Mucosa of rectum (tissue), 2 donors: ENCODE data around the gene LAMC3.
"Not testable (repeated sequence)": the region's sequence is repeated elsewhere in the genome, so short reads cannot be mapped to it uniquely, and the experiment has no call there.

Source experiments
- H3K27ac ChIP-seq, 2 donors: one replicate each; pipeline ENCODE4 v1.7.0; 2013; ENCODE audit warnings: inconsistent platforms in 2 of 2, low read depth in 2 of 2, low read length in 2 of 2
- H3K27me3 ChIP-seq, 2 donors: one replicate each; pipeline ENCODE4 v1.7.0; 2013; ENCODE audit warnings: low read length in 2 of 2; ENCODE audit not compliant: control insufficient read depth in 2 of 2, insufficient read depth in 2 of 2
- H3K36me3 ChIP-seq, 2 donors: one replicate each; pipeline ENCODE4 v1.7.0; 2013; ENCODE audit warnings: low read length in 2 of 2; ENCODE audit not compliant: control insufficient read depth in 2 of 2, insufficient read depth in 2 of 2
- H3K4me1 ChIP-seq, 2 donors: one replicate each; pipeline ENCODE4 v1.7.0; 2013; ENCODE audit warnings: low read length in 2 of 2, mild to moderate bottlenecking in 1 of 2; ENCODE audit not compliant: control insufficient read depth in 2 of 2, insufficient read depth in 2 of 2
- H3K4me3 ChIP-seq, 2 donors: one replicate each; pipeline ENCODE4 v1.7.0; 2013; ENCODE audit warnings: low read length in 2 of 2
- H3K9ac ChIP-seq, 2 donors: one replicate each; pipeline ENCODE4 v1.7.0; 2013; ENCODE audit warnings: low read length in 2 of 2, low read depth in 1 of 2, mild to moderate bottlenecking in 1 of 2
- H3K9me3 ChIP-seq, 2 donors: one replicate each; pipeline ENCODE4 v1.7.0; 2013; ENCODE audit warnings: low read length in 2 of 2; ENCODE audit not compliant: control insufficient read depth in 2 of 2
- donor health status: healthy.
- donor health status: Normal muscosa, but diverticular disease.

Gene LAMC3

DNA sequence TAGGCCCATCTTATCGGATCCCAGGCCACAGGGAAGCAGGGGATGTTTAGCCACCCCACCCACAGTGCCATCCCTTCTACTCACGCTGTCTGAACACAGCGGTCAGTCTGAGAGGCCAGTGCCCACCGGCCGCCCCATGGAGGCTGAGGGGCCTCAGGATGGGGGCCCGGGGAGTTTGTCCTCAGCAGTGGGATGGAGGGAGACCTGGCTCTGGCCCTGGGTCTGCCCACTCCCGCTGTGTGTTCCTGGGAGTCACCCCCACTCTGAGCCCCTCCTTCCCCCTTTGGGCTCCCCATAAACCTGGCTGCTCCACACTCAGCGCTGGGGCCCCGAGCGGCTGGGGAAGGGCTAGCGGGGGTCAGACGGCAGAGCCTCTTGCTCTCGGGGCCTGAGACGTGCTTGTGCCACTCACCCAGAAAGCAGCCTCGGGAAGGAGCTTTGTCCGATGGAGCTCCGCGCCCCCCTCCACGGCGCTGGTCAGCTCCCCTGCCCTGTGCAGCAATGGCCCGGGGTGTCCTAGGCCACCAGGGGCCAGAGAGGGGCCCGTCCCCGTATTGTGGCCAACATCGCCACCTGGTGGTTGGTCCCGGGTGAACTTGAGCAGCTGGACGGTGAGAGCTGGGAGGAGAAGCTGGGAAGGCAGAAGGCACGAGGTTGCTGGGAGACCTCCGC, 10.9 kb upstream of the LAMC3 start:
- H3K36me3 ChIP-seq = no peaks in the 10 kb centered on the region
- H3K4me3 ChIP-seq = no peak overlapping the region
- H3K27ac ChIP-seq = no peak overlapping the region
- H3K9ac ChIP-seq = no peak overlapping the region
- H3K9me3 ChIP-seq = no peaks in the 10 kb centered on the region
- peaks cover 9% of the 10 kb centered on the region in 2 donors for H3K27me3 ChIP-seq
- no peaks in the 10 kb centered on the region for H3K4me1 ChIP-seq

DNA sequence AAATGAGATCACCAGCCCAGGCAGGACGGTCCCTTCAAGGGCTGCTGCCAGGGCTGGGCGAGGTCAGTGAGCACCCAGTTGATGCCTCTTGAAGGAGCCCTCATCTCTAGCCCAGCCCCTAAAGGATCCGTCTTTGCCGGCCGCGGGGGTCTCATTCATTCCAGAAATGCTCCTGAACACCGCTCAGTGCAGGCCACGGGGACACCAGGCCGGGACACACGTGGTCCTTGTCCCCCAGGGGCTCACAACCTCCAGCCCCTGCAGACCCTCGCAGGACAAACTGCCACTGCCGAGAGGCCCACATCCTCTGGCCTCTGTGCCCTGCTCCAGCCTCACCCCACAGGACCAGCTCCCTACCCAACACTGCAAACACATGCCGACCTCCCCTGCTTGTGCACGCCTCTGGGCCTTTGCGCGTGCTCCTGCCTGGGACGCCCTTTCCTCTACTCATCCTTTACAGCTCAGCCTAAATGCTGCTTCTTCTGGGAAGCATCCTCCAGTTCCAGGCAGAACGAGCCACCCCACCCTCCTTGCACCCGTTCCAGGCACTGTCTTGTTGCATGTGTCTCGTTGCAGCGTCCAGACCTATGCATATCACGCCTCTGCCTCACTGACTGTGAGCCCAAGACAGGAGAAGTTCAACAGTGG, 10.3 kb upstream of the LAMC3 start:
- Histone ChIP-seq H3K9me3 (no peaks in the 10 kb centered on the region), H3K27me3 (peaks cover 9% of the 10 kb centered on the region in 2 donors), H3K27ac (no peak overlapping the region), H3K9ac (no peak overlapping the region), H3K36me3 (no peaks in the 10 kb centered on the region), H3K4me1 (no peaks in the 10 kb centered on the region), H3K4me3 (no peak overlapping the region)

DNA sequence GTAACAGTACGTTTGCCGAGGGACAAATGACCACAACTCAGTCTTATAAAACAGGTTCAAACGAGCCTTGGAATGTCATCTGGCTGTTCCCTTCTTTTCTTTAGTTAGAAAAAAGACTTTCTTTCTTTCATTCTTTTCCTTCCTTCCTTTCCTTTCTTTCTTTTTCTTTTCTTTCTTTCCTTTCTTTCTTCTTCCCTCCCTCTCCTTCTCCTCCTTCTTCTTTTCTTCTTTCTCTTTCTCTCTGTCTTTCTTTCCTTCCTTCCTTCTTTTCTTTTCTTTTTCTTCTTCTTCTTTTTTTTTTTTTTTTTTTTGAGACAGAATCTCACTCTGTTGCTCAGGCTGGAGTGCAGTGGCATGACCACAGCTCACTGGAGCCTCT, 9.7 kb upstream of the LAMC3 start:
- H3K27ac ChIP-seq = no peak overlapping the region
- no peaks in the 10 kb centered on the region for H3K9me3 ChIP-seq
- H3K9ac ChIP-seq = no peak overlapping the region
- H3K36me3 ChIP-seq = no peaks in the 10 kb centered on the region
- H3K4me1 ChIP-seq = no peaks in the 10 kb centered on the region
- H3K27me3 ChIP-seq = peaks cover 9% of the 10 kb centered on the region in 2 donors
- H3K4me3 ChIP-seq = no peak overlapping the region

DNA sequence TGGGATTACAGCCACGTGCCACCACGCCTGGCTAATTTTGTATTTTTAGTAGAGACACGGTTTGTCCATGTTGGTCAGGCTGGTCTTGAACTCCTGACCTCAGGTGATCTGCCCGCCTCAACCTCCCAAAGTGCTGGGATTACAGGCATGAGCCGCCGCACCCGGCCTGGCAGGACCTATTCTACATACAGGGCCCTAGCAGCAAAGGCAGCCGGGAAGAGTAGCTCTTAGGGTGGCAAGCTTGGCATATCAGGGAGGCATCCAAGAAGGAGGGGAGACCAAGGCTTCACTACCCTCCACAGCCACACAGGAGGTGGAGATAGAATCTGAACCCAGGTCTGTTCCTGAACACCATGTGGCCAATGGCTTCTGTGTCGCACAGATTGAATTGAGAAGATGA, 8.4 kb upstream of the LAMC3 start:
- not testable (repeated sequence) for H3K27me3 ChIP-seq, H3K27ac ChIP-seq, H3K9me3 ChIP-seq, H3K36me3 ChIP-seq, H3K4me3 ChIP-seq, H3K4me1 ChIP-seq, H3K9ac ChIP-seq

DNA sequence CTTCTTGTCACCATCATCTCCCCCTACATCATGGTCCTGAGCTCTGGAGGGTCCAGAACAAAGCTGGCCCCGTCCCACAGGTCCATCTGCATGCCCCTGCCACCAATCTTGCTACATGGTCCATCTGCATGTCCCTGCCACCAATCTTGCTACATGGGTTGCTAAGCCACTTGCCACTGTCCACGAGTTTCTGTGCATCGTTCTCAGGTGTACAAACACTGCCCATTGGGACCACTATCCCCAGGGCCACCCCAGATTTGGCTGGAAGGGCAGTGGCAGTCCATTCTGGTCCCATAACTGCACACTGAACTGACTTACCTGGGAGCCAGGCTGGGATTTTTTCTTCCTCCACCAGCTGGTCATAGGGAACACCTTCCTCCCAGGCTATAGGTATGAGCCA, 8.0 kb upstream of the LAMC3 start:
- peaks cover 9% of the 10 kb centered on the region in 2 donors for H3K27me3 ChIP-seq
- H3K27ac ChIP-seq = no peak overlapping the region
- no peaks in the 10 kb centered on the region for H3K4me1 ChIP-seq
- no peak overlapping the region for H3K9ac ChIP-seq
- no peaks in the 10 kb centered on the region for H3K36me3 ChIP-seq
- no peaks in the 10 kb centered on the region for H3K9me3 ChIP-seq
- no peak overlapping the region for H3K4me3 ChIP-seq

DNA sequence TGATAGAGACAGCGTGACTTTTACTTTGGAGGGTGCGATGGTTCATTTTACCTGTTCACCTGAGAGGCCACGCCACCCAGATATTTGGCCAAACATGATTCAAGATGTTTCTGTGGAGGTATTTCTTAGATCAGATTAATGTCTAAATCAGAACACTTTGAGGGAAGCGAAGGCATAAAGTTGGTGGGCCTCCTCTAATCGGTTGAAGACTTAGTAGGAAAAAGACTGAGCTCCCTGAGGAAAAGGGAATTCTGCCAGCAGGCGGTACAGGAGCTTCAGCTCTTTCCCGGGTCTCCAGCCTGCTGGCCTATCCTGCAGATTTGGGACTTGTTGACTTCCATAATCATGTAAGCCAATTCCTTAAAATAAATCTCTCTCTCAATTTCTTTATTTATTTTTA, 7.0 kb upstream of the LAMC3 start:
- Histone ChIP-seq H3K4me1 (no peaks in the 10 kb centered on the region), H3K27ac (no peak overlapping the region), H3K36me3 (no peaks in the 10 kb centered on the region), H3K9me3 (no peaks in the 10 kb centered on the region), H3K27me3 (peaks cover 9% of the 10 kb centered on the region in 2 donors), H3K4me3 (no peak overlapping the region), H3K9ac (no peak overlapping the region)

DNA sequence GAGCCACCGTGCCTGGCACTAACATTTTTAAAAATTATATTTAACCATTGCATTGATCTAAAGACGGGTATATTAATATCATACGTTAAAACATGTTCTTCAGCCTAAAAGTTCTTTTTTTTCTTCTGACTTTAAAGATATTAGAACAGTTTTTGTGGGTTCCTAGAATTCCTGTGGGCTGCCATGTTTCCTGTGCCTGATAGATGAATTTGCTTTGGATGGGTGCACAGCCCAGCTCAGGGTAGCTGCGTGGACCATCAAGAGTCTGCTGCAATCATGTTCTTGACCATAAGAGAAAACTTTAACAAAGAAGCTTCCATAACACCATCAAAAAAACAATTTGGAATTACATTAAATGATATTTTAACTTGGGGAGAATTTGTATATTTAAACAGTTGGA, 2.4 kb upstream of the LAMC3 start:
- H3K36me3 ChIP-seq = no peaks in the 10 kb centered on the region
- no peak overlapping the region for H3K4me3 ChIP-seq
- H3K27me3 ChIP-seq = peaks cover 3 to 22% of the 10 kb centered on the region in 2 donors
- H3K9ac ChIP-seq = no peak overlapping the region
- H3K27ac ChIP-seq = no peak overlapping the region
- no peaks in the 10 kb centered on the region for H3K4me1 ChIP-seq
- H3K9me3 ChIP-seq = no peaks in the 10 kb centered on the region

DNA sequence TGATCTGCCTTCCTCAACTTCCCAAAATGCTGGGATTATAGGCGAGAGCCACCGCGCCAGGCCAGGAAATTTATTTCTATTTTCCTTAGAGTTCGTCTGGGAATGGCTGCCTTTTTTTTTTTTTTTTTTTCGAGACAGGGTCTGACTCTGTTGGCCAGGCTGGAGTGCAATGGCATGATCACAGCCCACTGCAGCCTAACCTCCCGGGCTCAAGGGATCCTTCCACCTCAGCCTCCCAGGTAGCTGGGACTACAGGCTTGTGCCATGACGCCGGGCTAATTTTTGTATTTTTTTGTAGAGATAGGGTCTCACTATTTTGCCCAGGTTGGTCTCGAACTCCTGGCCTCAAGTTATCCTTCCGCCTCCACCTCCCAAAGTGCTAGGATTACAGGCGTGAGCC, 888 bp upstream of the LAMC3 start:
- H3K9me3 ChIP-seq = no peaks in the 10 kb centered on the region
- no peak overlapping the region for H3K27ac ChIP-seq
- H3K27me3 ChIP-seq = peaks cover 3 to 29% of the 10 kb centered on the region in 2 donors
- no peak overlapping the region for H3K4me3 ChIP-seq
- no peaks in the 10 kb centered on the region for H3K4me1 ChIP-seq
- no peak overlapping the region for H3K9ac ChIP-seq
- H3K36me3 ChIP-seq = no peaks in the 10 kb centered on the region

DNA sequence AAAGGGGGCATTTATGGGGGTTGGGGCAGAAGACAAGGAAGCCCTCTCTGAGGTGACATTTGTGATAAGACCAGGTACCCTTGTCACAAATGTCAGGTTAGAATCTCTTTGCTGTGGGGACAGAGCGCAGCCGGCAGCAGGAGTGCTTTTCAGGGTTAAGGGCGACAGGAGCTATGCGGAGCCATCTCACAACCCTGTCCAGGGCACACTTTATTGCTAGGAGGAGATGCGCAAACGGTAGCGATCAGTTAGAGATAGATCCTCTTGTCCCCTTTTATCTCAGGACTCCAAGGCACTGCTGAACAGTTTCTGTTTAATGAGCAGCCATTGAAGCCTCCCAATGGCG, 438 bp upstream of the LAMC3 start:
- Histone ChIP-seq H3K27me3 (peaks cover 3 to 29% of the 10 kb centered on the region in 2 donors), H3K27ac (no peak overlapping the region), H3K36me3 (no peaks in the 10 kb centered on the region), H3K4me1 (no peaks in the 10 kb centered on the region), H3K9me3 (no peaks in the 10 kb centered on the region), H3K9ac (no peak overlapping the region), H3K4me3 (peak overlapping the region; percentile 11 to 31)

DNA sequence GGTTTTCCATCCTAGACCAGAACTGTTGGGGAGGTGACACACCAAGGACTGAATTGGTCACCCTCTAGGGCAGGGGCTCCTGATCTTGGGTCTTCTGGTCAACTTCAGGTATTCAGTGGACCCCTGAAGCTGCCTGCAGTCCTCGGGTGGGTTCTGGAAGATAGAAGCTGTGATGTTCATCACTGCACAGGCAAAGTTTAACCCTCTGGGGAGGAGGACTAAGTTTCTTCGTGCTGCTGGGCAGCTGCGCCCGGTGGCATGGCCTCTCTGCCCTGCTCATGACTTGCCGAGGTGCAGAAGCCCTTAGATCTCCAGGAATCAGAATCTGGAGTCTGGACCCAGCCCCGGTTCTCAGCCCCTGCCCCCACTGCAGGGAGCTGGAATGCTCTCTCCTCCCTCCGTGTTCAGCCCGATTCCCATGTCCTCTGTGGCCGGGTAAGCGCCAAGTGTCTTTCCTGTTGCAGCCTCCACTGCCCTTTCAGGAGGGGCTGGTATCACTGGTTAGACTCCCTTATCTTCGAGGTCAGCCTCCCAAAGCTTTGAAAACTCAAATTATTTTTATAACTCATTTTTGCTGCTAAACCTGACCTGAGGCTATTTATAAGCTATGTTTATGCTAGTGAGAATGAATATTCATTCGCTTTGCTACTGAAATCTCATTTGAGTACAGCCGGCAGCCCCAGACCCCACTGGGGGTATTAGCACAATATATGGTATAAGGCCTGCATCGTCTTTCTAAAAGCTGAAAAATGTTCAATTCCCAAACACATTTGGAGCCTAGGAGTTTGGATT, 1.7 kb downstream of the LAMC3 start:
- H3K27me3 ChIP-seq = peaks cover 3 to 29% of the 10 kb centered on the region in 2 donors

More for the DNA sequence above, 1.7 kb downstream of the LAMC3 start:
- no peaks in the 10 kb centered on the region for H3K9me3 ChIP-seq
- no peak overlapping the region for H3K27ac ChIP-seq
- H3K9ac ChIP-seq = no peak overlapping the region
- no peaks in the 10 kb centered on the region for H3K4me1 ChIP-seq
- no peak overlapping the region for H3K4me3 ChIP-seq
- H3K36me3 ChIP-seq = no peaks in the 10 kb centered on the region
